GM19351 (cell line): Measurements from ENCODE around the gene CRLF2.
"Not testable (repeated sequence)": the region's sequence is repeated elsewhere in the genome, so short reads cannot be mapped to it uniquely, and the experiment has no call there.

Experiments used
- ATAC-seq: cut with Tn5 transposase; IDR thresholded peaks from one replicate; pipeline ENCODE4 v1.9.1; 2021; ENCODE audit warnings: mild to moderate bottlenecking, moderate library complexity; ENCODE audit not compliant: unreplicated experiment

Gene CRLF2

DNA sequence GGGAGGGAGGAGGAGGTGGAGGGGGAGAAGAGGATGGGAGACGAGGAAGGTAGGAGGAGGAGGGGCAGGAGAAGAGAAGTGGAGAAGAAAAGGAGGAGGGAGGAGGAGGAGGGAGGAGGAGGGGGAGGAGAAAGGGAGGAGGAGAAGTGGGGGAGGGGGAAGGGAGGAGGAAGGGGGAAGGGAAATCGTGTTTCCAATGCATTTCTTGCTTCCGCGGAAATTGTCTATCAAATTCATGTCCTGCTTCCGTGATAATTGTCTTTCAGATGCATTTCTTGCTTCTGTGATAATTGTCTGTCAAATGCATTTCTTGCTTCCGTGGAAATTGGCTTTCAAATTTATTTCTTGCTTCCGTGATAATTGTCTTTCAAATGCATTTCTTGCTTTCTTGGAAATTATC is 43.3 kb downstream of the CRLF2 start:
- no peak for ATAC-seq

DNA sequence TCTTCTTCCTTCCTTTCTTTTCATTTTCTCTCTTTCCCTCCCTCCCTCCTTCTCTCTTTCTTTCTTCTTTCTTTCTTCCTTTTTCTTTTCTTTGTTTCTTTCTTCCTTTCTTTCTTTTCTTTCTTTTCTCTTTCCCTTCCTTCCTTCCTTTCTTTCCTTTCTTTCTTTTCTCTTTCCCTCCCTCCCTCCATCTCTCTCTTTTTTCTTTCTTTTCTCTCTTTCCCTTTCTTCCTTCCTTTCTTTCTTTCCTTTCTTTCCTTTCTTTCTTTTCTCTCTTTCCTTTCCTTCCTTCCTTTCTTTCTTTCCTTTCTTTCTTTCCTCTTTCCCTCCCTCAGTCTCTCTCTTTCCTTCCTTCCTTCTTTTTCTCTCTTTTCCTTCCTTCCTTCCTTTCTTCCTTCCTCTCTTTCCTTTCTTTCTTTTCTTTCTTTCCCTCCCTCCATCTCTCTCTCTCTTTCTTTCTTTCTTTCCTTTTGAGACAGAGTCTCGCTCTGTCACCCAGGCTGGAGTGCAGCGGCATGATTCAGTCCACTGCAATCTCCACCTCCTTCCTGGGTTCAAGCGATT is 44.4 kb downstream of the CRLF2 start:
- no peak for ATAC-seq

DNA sequence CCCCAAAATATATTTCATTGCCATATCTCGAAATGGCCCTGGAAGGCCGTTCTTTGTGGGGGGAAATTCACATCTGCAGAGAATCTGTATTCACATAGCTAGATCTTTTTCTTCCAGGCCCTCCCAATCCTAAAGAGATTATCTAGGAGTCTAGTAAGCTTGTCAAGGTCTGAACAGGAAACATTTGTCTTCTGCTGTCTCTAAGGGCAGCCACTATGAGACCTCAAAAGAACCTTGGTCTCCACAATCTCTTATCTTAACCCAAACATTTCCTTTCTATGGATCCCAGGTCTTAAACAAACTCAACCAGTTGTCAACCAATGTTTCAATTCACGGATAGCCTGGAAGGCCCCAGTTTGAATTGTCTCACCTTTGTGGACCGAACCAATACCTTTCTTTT is 45.0 kb downstream of the CRLF2 start:
- ATAC-seq, result no peak

DNA sequence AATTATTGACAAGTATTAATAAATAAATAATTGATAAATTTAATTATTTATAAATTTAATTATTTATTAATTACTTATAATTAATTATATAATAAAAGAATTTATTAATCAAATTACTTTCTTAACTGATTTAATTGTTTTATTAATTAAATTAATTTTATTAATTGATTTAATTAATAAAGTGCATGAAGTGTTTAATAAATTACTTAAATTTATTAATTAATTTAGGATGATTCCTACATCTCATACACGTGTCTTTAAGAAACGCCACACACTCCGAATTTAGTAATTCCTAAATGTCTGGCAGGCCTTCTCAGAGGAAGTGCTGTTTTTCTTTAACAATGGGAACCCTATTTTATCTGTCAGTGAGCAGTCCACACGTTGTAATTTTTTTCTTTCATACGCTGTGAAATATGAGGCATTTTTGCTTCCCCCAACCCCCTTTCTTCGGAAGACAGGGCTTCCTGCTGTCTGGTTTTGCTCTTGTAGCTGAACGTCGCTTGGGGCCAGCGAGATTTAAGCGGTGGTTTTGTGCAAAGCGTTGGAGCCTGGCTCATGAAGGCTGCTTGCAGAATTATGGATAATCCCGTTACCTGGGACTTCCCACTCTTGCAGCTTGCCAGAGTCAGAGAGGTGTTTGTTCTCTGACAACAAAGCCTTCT is 46.8 kb downstream of the CRLF2 start:
- ATAC-seq, result no peak

DNA sequence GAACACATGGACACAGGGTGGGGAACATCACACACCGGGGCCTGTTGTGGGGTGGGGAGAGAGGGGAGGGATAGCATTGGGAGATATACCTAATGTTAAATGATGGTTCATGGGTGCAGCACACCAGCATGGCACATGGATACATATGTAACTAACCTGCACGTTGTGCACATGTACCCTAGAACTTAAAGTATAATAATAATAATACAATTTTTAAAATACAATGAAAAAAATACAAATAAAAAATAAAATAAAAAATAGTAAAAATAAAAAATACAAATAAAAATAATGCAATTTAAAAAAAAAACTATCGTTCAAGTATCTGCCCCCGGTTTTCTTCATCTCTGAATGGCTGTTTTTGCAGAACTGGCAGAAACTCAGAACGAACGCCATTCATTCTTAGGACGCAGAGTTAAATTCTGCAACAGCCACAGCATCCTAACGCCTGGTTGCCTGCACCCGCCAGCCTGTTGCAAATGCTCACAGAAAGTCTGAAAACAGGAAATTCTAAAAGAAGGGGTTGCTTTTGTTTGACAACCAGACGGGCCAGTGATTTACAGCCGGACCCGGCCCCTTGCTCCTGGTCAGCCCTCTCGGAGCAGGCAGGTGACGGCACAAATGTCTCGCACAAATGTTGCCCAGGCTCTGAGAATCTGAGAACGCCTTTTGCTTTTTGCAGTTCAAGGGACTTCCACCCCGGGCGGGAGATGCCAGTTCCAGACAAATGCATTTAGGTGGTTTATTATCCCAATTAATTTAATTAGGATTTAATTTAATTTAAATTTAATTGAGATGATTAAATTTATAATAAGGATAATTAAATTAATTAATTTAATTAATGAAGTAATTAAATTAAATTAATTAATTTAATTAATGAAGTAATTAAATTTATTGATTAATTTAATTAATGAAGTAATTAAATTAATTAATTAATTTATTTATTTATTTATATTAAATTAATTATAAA is 47.8 kb downstream of the CRLF2 start:
- peak; percentile 68 for ATAC-seq

DNA sequence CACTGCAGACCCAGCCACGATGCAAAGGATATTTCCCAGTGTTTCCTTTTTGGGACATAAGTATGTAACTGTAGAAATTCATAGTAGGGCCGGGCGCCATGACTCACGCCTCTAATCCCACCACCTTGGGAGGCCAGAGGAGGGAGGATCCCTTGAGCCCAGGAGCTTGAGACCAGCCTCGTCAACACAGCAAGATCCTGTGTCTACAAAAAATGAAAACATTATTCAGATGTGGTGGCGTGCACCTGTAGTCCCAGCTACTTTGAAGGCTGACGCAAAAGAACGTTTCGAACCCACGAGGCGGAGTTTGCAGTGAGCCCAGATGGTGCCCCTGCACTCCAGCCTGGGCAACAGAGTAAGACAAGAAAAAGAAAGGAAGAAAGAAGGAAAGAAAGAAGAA is 49.2 kb downstream of the CRLF2 start:
- ATAC-seq, result no peak

DNA sequence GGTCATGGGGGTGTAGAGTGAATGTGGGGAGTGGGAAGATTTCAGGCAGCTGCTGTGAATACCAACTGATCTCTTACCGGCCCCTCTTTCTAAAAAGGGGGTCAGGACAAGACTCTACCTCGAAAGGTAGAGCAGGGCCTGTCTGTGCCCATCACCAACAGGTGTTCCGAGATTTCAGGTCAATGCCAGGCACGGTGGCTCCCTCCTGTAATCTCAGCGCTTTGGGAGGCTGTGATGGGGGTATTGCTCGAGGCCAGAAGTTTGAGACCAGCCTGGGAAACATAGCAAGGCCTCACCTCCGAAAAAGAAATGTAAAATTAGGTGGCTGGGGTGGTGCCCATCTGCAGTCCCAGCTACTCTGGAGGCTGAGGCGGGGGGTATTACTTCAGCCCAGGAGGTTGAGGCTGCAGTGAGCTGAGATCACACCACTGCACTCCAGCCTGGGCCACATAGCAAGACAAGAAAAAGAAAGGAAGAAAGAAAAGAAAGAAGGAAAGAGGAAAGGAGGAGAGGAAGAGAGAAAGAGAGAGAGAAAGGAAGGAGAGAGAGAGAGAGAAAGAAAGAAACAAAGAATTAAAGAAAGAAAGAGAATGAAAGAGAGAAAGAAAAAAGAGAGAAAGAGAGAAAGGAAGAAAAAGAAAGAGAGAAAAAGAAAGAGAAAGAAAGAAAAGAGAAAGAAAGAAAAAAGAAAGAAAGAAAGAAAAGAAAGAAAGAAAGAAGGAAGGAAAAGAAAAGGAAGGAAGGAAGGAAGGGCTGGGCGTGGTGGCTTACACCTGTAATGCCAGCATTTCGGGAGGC is 50.1 kb downstream of the CRLF2 start:
- no peak for ATAC-seq

DNA sequence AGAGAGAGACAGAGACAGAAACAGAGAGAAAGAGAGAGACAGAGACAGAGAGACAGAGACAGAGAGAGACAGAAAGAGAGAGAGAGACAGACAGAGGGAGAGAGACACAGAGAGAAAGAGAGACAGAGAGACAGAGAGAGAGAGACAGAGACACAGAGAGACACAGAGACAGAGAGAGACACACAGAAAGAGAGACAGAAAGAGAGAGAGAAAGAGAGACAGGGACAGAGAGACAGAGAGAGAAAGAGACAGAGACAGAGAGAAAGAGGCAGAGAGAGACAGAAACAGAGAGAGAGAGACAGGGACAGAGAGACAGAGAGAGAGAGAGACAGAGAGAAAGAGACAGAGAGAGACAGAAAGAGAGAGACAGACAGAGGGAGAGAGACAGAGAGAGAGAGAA is 52.9 kb downstream of the CRLF2 start:
- no peak for ATAC-seq

DNA sequence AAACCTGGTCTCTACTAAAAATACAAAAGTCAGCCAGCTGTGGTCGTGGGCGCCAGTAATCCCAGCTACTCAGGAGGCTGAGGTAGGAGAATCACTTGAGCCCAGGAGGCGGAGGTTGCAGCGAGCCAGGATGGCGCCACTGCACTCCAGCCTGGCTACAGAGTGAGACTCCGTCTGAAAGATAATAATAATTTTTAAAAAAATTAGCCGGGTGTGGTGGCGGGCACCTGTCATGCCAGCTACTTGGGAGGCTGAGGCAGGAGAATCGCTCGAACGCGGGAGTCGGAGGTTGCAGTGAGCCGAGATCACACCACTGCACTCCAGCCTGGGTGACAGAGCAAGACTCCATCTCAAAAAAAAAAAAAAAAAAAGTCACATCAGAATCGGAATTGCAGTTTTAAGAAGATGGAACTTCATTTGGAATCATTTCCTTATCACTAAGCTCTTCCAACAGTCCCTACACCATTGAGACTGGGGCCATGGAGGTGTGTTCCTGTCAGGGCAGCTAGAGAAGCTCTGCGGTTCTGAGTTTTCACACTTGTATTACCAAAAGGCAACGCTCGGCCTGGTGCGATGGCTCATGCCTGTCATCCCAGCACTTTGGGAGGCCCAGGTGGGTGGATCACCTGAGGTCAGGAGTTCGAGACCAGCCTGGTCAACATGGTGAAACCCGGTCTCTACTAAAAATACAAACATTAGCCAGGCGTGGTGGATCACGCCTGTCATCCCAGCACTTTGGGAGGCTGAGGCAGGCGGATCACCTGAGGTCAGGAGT is 55.6 kb downstream of the CRLF2 start:
- ATAC-seq, result not testable (repeated sequence)

DNA sequence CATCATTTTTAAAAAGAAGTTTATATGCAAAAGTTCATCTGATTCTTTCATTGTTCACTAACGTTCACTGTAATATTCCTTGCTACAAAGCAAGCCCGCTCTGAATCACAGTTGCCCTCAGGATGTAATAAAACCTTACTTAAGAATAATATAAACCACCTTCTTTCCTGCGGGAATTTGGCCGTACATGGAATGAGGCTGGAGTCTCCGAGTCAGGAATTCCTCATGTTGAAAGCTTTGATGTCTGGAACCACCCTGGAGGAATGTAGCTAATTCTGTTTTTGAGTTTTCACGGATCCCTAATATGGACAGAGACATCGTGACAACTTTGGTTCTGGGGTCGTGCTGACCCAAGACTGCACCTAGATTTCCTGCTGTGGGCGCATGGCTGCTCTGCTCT is 58.5 kb downstream of the CRLF2 start:
- no peak for ATAC-seq

DNA sequence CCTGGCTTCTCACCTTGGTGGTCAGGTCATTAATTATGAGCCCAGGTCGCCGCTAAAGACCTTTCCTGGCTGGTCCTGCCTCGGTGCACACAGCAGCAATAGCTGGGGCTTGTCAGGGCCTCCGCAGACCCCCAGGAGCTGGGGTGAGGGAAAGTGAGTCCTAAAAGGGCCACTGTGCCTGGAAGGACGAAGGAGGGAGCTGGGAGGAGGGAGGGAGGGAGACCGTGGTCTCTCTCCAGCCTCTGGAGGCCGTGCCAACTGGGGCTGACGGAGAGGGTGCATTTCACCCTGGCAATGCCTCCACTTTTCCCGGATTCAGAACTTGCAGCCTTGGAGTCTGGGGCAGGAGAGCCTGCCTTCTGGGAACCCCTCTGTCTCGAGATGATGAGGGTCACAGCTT is 60.4 kb downstream of the CRLF2 start:
- no peak for ATAC-seq

DNA sequence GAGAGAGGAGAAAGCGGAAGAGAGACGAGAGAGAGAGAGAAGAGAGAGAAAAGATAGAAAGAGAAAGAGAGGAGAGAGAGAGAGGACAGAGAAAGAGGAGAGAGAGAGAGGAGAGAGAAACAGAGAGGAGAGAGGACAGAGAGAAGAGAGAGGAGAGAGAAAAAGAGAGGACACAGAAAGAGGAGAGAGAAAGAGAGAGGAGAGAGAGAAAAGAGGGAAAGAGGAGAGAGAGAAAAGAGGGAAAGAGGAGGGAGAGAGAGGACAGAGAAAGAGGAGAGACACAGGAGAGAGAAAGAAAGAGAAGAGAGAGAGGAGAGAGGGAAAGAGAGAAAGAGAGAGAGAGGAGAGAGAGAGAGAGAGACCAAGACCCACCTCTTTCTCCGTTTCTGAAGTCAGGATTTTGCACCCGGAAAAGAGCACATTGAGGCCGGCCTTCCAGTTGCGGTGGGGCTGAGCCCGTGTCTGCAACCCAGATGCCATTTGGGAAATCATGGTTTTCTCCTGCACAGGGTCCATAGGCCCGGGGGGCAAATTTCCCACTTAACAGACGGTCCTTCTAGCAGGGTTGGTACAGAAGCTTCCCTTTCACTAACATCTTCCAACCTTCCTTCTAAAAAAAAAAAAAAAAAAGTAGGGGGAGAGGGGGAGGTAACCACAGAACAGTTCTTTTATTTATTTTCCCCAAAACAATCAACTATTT is 60.9 kb downstream of the CRLF2 start:
- no peak for ATAC-seq

DNA sequence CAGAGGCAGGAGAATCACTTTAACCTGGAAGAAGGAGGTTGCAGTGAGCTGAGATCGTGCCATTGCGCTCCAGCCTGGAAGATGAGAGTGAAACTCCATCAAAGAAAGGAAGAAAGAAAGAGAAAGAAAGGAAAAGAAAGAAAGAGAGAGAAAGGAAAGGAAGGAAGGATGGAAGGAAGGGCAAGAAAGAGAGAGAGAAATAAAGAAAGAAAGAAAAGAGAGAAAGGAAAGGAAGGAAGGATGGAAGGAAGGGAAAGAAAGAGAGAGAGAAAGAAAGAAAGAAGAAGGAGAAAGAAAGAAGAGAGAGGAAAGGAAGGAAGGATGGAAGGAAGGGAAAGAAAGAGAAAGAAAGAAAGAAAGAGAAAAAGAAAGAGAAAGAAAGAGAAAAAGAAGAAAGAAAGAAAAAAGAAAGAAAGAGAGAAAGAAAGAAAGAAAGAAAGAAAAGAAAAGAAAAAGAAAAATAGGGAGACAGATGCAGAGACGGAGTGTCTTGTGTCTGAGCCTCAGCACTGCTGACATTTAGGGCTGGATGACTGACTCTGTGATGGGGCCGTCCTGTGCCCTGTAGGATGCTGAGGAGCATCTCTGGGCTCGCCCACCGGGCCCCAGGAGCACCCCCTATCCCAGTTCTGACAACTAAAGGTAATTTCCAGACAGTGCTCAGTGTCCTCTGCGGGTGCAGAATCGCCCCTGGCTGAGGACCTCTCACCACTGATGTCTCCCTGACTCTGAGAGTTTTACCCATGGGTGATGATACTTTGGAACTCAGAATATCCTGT is 61.7 kb downstream of the CRLF2 start:
- no peak for ATAC-seq

DNA sequence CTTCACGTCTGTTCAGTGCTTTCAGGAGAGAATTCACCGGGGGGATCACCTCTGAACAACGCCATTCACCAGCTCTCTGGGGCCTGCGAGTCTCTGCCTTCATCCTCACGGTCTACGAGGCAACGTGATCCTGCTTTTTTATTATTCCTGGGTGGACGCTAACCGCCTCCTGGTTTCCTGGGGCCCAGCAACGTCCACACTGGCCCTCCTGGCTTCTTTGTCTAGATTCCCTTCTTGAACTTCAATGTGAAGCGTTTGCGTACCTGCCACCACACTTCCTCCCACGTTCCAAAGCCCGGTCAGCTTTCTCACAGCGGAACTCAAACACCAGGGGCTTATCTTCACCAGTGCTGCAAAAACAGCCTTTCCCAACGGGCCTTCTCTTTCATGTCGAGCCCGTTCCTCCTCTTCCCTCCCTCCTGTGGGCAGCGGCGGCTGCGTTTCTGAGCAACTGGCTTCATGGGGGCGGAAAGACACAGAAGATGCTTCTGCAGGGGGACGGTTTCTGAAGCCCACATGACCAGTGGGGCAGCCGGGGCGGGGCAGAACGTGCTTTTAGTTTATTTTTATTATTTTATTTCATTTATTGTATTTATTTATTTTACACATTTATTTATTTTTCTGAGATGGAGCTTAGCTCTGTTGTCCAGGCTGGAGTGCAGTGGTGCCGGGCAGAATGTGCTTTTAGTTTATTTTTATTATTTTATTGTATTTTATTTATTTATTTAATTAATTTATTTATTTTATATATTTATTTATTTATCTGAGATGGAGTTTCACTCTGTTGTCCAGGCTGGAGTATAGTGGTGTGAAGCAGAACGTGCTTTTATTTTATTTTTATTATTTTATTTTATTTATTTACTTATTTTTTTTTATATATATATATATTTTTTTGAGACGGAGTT is 64.6 kb downstream of the CRLF2 start:
- ATAC-seq, result no peak

DNA sequence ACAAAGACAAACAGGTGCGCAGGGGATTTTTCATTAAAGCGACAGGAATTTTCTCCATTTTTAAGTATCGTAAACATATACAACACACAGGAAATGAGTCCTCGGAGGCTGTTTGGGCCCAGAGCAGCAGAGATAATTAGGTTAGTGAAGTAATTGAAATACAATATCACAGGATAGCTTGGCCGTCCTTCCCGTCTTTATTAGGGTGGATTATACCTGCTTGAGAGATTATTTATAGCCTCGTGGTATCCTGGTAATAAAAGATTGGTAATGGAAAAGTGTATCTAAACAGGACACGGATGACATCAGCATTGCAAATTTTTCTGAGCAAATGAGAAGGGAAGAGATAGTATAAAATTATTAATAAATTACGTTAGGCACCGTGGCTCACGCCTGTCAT is 68.2 kb downstream of the CRLF2 start:
- no peak for ATAC-seq
